Kidney (tissue), 14 donors: ENCODE measurements around the gene ANTXRL. TPM values are rescaled to one million over a fixed set of nuclear protein-coding genes. Genes with fewer than 3 reads are reported as not detected.
A peak's percentile ranks its signal among the peaks of the same experiment; 100 is the strongest.

ENCODE experiments used
- DNase-seq, 5 donors: peaks; one replicate each; pipeline ENCODE4 v3.0.0-alpha.2; 2013 to 2020
- FAIRE-seq: peaks from 2 replicates; lab custom pipeline; 2012; peaks lifted over from hg19 to GRCh38; lab: Jason Lieb, UNC
- H3K27ac ChIP-seq, 2 donors: one replicate each; pipeline ENCODE4 v1.7.0; 2013; ENCODE audit warnings: low read depth in 2 of 2, low read length in 2 of 2, inconsistent platforms in 1 of 2
- H3K27me3 ChIP-seq: one replicate; pipeline ENCODE4 v1.7.1; 2013; ENCODE audit warnings: low read length, inconsistent platforms; ENCODE audit not compliant: control insufficient read depth, insufficient read depth
- H3K36me3 ChIP-seq, 3 donors: one replicate each; pipeline versions ENCODE4 v1.7.0 to v1.7.1; 2013; ENCODE audit warnings: low read length in 3 of 3, control low read depth in 1 of 3, inconsistent platforms in 1 of 3; ENCODE audit not compliant: insufficient read depth in 3 of 3, control insufficient read depth in 2 of 3
- H3K4me1 ChIP-seq, 3 donors: one replicate each; pipeline versions ENCODE4 v1.7.0 to v1.7.1; 2013; ENCODE audit warnings: low read length in 3 of 3, inconsistent platforms in 1 of 3, low read depth in 1 of 3; ENCODE audit not compliant: control insufficient read depth in 2 of 3, insufficient read depth in 2 of 3
- H3K4me3 ChIP-seq, 3 donors: one replicate each; pipeline versions ENCODE4 v1.7.0 to v1.8.1; 2013; ENCODE audit warnings: low read length in 3 of 3, control low read depth in 1 of 3, inconsistent platforms in 1 of 3
- H3K9ac ChIP-seq, 3 donors: one replicate each; pipeline versions ENCODE4 v1.7.0 to v1.7.1; 2013; ENCODE audit warnings: low read length in 3 of 3, control low read depth in 1 of 3, inconsistent platforms in 1 of 3
- H3K9me3 ChIP-seq, 3 donors: one replicate each; pipeline versions ENCODE4 v1.7.0 to v1.7.1; 2013; ENCODE audit warnings: low read length in 3 of 3, control low read depth in 1 of 3, inconsistent platforms in 1 of 3; ENCODE audit not compliant: control insufficient read depth in 2 of 3, insufficient read depth in 1 of 3
- intact Hi-C: fragments of 100-400 bp; cut with DNase I; formaldehyde crosslinking; loops from one replicate; pipeline ENCODE4 v1.11.1; 2022
- polyA plus RNA-seq: library from polyadenylated mRNA; stranded (reverse); fragments of 350-450 nt; fragmentation: Illumina TruSeq; extraction: RNeasy Lipid Tissue Mini Kit (QIAGEN cat#74804); gene quantifications from one replicate; pipeline ENCODE4 v1.2.3, GENCODE V29; 2014; ENCODE audit warnings: low read depth, low replicate concordance; ENCODE audit not compliant: insufficient read depth
- total RNA-seq: library from RNA; stranded (reverse); fragmentation: NEBNext Ultra II Directional; extraction: Animal tissue kit (Norgen Biotek cat#: 25700); gene quantifications from one replicate; pipeline ENCODE4 v1.2.1, GENCODE V29; 2021
- TF ChIP-seq, protein P1 (sequence below): IDR thresholded peaks from 3 replicates; pipeline ENCODE4 v1.5.1; 2012; ENCODE audit warnings: mild to moderate bottlenecking, moderate library complexity, borderline replicate concordance; ENCODE audit not compliant: insufficient read depth; ENCODE audit errors: extremely low read depth
- donor health status: control.
- donor health status: control.
- donor health status: control.
- donor health status: control.
- donor health status: control.
- donor health status: DM: yes; HTN: yes; CAD: no.
- donor health status: Normal renal cell carcinoma (clear cell type).

ANTXRL gene
- total and polyA plus RNA-seq, 2 donors from 2014 or later, result 0.16 TPM; not detected in 1

DNA sequence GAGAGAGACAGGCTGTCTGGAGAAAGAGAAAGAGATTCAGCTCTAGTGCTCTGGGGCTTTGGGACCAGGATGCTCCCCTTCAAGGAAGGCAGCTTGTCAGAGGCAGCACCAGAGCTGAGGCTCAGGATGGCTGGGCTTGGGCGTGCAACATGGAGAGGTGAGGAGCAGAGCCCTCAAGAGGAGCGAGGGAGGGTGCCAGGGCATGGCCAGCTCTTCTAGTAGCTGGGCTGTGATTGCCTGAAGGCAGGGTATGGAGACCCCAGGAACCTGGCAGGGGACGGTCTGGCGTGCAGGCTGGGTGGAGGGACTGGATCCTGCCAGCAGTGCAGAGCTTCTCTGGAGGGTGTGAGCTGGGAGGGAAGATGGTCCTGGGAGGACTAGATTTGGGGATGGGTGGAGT, 40.2 kb downstream of the ANTXRL start:
- intact Hi-C loops, result no loop called here
- FAIRE-seq, result no peak
- H3K9me3 ChIP-seq, result no peaks in the 10 kb centered on the region

DNA sequence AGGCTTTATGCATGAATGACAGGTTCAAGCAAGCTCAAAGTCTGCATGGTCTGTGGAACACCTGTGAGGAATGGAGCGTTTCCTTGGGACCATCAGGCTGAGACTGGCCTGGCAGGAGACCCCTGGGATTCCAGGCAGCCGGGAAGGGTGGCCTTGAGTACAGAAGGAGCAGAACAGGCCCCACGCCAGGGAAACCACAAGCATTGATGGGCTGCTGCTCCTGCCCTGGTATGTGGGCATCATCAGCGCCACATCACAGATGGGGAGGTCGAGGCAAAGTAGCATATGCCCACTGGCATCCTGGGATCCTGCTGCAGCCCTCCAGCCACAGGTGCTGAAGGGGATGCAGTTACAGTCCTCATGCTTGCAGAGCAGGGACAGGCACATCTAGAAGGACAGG, 40.9 kb downstream of the ANTXRL start:
- intact Hi-C loops, result no loop called here
- Histone ChIP-seq H3K9me3 (no peaks in the 10 kb centered on the region), H3K4me3 (no peak overlapping the region), H3K27me3 (no peaks in the 10 kb centered on the region), H3K27ac (no peak overlapping the region), H3K4me1 (no peaks in the 10 kb centered on the region), H3K36me3 (no peaks in the 10 kb centered on the region), H3K9ac (no peak overlapping the region)
- no peak for FAIRE-seq
- TF ChIP-seq, protein P1, sequence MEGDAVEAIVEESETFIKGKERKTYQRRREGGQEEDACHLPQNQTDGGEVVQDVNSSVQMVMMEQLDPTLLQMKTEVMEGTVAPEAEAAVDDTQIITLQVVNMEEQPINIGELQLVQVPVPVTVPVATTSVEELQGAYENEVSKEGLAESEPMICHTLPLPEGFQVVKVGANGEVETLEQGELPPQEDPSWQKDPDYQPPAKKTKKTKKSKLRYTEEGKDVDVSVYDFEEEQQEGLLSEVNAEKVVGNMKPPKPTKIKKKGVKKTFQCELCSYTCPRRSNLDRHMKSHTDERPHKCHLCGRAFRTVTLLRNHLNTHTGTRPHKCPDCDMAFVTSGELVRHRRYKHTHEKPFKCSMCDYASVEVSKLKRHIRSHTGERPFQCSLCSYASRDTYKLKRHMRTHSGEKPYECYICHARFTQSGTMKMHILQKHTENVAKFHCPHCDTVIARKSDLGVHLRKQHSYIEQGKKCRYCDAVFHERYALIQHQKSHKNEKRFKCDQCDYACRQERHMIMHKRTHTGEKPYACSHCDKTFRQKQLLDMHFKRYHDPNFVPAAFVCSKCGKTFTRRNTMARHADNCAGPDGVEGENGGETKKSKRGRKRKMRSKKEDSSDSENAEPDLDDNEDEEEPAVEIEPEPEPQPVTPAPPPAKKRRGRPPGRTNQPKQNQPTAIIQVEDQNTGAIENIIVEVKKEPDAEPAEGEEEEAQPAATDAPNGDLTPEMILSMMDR, result no peak
- DNase-seq, result no peak

More for the DNA sequence above, 40.2 kb downstream of the ANTXRL start:
- TF ChIP-seq, protein P1, result no peak
- Histone ChIP-seq H3K27me3 (no peaks in the 10 kb centered on the region), H3K9ac (no peak overlapping the region), H3K27ac (no peak overlapping the region), H3K4me3 (no peak overlapping the region), H3K4me1 (no peaks in the 10 kb centered on the region), H3K36me3 (no peaks in the 10 kb centered on the region)
- peak in 1 of 5 donors; percentile 66 for DNase-seq

DNA sequence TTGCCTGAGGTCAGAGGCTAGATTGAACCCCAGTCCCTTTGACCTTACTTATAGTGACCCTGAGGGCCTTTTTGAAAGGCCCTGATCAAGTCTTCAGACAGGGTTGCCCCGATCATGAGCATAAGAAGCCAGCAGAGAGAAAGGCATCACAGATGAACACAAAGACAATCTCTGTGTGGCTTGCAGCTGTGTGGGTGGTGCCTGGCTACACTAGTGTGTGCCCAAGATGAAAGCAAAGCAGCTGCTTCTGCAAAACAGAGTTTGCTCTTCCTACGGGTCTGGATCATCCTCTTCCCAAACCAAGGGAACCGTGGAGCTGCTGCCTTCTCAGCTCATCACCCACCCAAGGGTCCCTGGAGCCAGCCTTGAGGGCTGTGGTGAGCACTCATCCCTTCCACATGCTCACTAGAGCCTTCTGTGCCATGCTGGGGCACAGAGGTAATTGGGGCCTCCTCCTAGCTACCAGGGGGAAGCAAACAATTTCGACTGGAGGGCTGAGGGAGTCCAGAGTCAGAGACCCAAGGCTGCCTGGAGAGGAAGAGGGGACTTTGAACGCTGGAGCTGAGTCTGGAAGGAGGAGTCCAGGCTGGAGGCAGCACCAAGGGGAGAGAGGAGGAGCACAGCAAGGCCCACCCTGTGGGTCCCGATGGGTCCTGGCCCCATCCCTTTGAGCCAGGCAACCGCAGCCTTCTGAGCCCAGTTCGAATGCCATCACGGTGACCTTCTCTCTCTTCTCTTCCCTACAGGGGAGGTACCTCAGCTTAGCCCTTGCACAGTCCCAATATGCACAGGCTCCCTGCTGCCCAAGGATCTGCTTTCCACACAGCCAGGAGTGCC, 42.3 kb downstream of the ANTXRL start:
- H3K9ac ChIP-seq, result no peak overlapping the region
- no peaks in the 10 kb centered on the region for H3K27me3 ChIP-seq
- DNase-seq (peak in 1 of 5 donors; percentile 22), FAIRE-seq (no peak)
- H3K9me3 ChIP-seq, result no peaks in the 10 kb centered on the region
- no peaks in the 10 kb centered on the region for H3K4me1 ChIP-seq
- H3K4me3 ChIP-seq, result no peak overlapping the region
- H3K36me3 ChIP-seq, result no peaks in the 10 kb centered on the region
- no peak overlapping the region for H3K27ac ChIP-seq
- intact Hi-C loops, result no loop called here
- TF ChIP-seq, protein P1, result no peak
